GM12878 (cell line): ENCODE measurements around the gene TCF20.

Experiments used
- CHD2 ChIP-seq: IDR thresholded peaks from 2 replicates; pipeline ENCODE4 v1.6.1; 2011; ENCODE audit warnings: low read depth, low read length, improper control_type of control experiment, borderline replicate concordance
- POLR2A ChIP-seq: IDR thresholded peaks from 2 replicates; pipeline ENCODE4 v1.6.1; 2011; ENCODE audit warnings: low read depth, mild to moderate bottlenecking, low read length
- TF ChIP-seq, protein P1 (sequence below), 3 experiments: IDR thresholded peaks in 2 of 3; conservative IDR thresholded peaks in 1 of 3; 2 replicates each; pipeline ENCODE4 v1.5.1; 2011; ENCODE audit warnings: low read depth in 3 of 3, low read length in 3 of 3, mild to moderate bottlenecking in 3 of 3, control low read depth in 2 of 3, moderate library complexity in 2 of 3, inconsistent platforms in 1 of 3, mixed read lengths in 1 of 3; ENCODE audit not compliant: control insufficient read depth in 2 of 3, insufficient read depth in 1 of 3; ENCODE audit errors: extremely low read depth in 1 of 3
- TF ChIP-seq, protein P2 (sequence below): fragments of 450-650 bp; IDR thresholded peaks from 2 replicates; pipeline ENCODE4 v1.6.1; 2017; ENCODE audit warnings: antibody characterized with exemption, mild to moderate bottlenecking, moderate library complexity

DNA sequence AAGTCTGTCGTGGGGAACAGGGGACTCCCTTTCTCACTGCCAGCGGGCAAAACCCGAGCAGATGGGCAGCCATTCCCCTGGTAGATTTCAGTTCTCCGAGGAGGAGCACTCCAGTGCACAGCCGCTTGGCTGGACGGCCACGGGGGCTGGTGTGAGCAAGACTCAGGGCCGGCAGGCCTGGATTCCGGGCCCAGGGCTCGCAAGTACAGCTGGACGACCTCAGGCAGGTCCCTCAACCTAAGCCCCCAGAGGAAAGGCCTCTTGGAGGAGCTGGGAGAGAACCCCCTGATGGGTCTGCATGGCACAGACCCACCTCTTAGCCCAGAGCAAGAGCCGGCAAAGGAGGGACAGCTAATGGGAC, 31.3 kb upstream of the TCF20 start:
- TF ChIP-seq, protein P1, sequence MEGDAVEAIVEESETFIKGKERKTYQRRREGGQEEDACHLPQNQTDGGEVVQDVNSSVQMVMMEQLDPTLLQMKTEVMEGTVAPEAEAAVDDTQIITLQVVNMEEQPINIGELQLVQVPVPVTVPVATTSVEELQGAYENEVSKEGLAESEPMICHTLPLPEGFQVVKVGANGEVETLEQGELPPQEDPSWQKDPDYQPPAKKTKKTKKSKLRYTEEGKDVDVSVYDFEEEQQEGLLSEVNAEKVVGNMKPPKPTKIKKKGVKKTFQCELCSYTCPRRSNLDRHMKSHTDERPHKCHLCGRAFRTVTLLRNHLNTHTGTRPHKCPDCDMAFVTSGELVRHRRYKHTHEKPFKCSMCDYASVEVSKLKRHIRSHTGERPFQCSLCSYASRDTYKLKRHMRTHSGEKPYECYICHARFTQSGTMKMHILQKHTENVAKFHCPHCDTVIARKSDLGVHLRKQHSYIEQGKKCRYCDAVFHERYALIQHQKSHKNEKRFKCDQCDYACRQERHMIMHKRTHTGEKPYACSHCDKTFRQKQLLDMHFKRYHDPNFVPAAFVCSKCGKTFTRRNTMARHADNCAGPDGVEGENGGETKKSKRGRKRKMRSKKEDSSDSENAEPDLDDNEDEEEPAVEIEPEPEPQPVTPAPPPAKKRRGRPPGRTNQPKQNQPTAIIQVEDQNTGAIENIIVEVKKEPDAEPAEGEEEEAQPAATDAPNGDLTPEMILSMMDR (IDR thresholded peaks at IDR 0.05 in 2 of 3, conservative IDR thresholded peaks at IDR 0.05 in 1 of 3; ENCODE audit: control insufficient read depth in 2 of 3, extremely low read depth in 1 of 3, insufficient read depth in 1 of 3, low read depth in 3 of 3, low read length in 3 of 3): no peak
- TF ChIP-seq, protein P2, sequence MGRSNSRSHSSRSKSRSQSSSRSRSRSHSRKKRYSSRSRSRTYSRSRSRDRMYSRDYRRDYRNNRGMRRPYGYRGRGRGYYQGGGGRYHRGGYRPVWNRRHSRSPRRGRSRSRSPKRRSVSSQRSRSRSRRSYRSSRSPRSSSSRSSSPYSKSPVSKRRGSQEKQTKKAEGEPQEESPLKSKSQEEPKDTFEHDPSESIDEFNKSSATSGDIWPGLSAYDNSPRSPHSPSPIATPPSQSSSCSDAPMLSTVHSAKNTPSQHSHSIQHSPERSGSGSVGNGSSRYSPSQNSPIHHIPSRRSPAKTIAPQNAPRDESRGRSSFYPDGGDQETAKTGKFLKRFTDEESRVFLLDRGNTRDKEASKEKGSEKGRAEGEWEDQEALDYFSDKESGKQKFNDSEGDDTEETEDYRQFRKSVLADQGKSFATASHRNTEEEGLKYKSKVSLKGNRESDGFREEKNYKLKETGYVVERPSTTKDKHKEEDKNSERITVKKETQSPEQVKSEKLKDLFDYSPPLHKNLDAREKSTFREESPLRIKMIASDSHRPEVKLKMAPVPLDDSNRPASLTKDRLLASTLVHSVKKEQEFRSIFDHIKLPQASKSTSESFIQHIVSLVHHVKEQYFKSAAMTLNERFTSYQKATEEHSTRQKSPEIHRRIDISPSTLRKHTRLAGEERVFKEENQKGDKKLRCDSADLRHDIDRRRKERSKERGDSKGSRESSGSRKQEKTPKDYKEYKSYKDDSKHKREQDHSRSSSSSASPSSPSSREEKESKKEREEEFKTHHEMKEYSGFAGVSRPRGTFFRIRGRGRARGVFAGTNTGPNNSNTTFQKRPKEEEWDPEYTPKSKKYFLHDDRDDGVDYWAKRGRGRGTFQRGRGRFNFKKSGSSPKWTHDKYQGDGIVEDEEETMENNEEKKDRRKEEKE: no peak
- no peak for TF ChIP-seq POLR2A
- no peak for TF ChIP-seq CHD2
